WERI-Rb-1 (cell line): ENCODE data around the gene CCDC32.

Source experiments
- DNase-seq: peaks from one replicate; pipeline ENCODE4 v3.0.0-alpha.2; 2020
- H3K27ac ChIP-seq: fragments of 250-450 bp; sonication (Bioruptor Pico); 2 replicates; pipeline ENCODE4 v1.5.1; 2020; ENCODE audit warnings: mild to moderate bottlenecking, moderate library complexity
- H3K27me3 ChIP-seq: fragments of 250-450 bp; sonication (Bioruptor Pico); 2 replicates; pipeline ENCODE4 v1.5.1; 2021; ENCODE audit warnings: mild to moderate bottlenecking, low read depth, moderate library complexity; ENCODE audit not compliant: insufficient read depth, severe bottlenecking
- H3K36me3 ChIP-seq: fragments of 250-450 bp; sonication (Bioruptor Pico); 2 replicates; pipeline ENCODE4 v1.5.1; 2020; ENCODE audit warnings: mild to moderate bottlenecking, moderate library complexity
- H3K4me3 ChIP-seq: 2 replicates; pipeline ENCODE4 v1.5.1; 2011; ENCODE audit warnings: low read depth, mild to moderate bottlenecking, control low read depth, low read length
- H3K9me3 ChIP-seq: fragments of 250-450 bp; sonication (Bioruptor Pico); 2 replicates; pipeline ENCODE4 v1.5.1; 2021; ENCODE audit warnings: mild to moderate bottlenecking, moderate library complexity; ENCODE audit not compliant: severe bottlenecking
- TF ChIP-seq, protein P1 (sequence below): IDR thresholded peaks from 2 replicates; pipeline ENCODE4 v1.5.1; 2011; ENCODE audit warnings: low read depth, mild to moderate bottlenecking, control low read depth, inconsistent platforms, low read length

CCDC32 gene

DNA sequence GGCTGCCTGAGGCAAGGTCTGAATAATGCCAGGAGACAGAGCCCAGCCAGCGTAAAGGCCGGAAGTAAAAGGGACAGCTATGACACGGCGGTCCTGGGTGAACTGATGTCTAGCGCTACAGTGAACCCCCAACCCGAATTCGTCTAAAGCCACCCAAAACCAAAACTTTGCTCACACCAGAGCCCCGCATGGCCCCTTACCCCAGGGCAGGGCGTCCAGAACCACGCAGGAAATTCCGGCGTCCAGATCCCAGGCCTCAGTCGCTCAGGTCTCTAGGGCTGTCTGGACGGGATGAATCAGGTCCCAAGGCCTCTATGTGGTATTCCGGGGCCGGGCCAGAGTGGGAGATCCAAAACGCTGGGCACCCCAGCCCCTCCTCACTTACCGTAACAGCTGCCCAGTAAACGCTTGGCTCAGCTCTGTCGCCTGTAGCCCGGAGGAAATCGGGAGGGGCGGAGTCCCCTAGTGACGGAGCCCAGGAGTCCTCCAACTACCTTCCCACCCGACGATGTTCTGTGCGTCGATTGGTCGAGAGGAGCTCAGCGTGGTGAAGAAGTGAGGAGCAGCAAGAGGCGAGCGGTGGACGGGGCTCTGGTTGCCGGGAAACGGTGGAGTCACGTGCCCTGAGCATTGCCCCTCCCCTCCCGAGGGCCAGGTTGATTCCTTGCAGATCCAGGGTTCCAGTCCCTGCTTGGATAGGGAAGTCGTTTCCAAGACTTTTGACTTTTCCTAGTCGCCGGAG is at the start of gene CCDC32:
TSS of gene CCDC32 (minus strand) at position 452 of the 742 bp plus-strand sequence. CDS start 2,027 bp downstream, outside the sequence.
- Histone ChIP-seq H3K36me3 (peaks cover 3% of the 10 kb centered on the region; the same call in 1 of the 2 replicates), H3K27ac (peak within 1 kb of the TSS; percentile 73), H3K9me3 (no peaks in the 10 kb centered on the region), H3K4me3 (peak within 1 kb of the TSS; percentile 89), H3K27me3 (no peaks in the 10 kb centered on the region)
- TF ChIP-seq, protein P1, sequence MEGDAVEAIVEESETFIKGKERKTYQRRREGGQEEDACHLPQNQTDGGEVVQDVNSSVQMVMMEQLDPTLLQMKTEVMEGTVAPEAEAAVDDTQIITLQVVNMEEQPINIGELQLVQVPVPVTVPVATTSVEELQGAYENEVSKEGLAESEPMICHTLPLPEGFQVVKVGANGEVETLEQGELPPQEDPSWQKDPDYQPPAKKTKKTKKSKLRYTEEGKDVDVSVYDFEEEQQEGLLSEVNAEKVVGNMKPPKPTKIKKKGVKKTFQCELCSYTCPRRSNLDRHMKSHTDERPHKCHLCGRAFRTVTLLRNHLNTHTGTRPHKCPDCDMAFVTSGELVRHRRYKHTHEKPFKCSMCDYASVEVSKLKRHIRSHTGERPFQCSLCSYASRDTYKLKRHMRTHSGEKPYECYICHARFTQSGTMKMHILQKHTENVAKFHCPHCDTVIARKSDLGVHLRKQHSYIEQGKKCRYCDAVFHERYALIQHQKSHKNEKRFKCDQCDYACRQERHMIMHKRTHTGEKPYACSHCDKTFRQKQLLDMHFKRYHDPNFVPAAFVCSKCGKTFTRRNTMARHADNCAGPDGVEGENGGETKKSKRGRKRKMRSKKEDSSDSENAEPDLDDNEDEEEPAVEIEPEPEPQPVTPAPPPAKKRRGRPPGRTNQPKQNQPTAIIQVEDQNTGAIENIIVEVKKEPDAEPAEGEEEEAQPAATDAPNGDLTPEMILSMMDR: no peak
- peak; percentile 98 for DNase-seq

DNA sequence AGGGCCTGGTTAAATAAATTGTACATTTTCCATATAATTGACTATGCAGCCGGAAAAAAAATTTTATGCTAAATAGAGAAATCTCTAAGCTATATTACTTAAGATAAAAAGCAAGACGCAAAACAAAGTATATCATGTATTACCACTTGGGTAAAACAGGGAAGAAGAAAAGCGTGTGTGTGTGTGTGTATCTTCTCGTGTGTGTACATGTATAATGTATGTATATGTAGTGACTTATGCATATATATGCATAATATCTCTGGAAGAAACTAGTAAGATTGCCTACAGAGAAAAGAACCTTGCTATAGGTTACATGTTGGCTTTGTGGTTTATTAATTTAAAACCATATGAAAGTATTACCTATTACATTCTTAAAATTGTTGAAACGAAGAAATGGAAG is 48.2 kb upstream of the CCDC32 start:
- Histone ChIP-seq H3K36me3 (peaks cover 26% of the 10 kb centered on the region), H3K27me3 (no peaks in the 10 kb centered on the region), H3K4me3 (no peak overlapping the region), H3K27ac (no peak overlapping the region), H3K9me3 (no peaks in the 10 kb centered on the region)
- TF ChIP-seq, protein P1: no peak
- no peak for DNase-seq

DNA sequence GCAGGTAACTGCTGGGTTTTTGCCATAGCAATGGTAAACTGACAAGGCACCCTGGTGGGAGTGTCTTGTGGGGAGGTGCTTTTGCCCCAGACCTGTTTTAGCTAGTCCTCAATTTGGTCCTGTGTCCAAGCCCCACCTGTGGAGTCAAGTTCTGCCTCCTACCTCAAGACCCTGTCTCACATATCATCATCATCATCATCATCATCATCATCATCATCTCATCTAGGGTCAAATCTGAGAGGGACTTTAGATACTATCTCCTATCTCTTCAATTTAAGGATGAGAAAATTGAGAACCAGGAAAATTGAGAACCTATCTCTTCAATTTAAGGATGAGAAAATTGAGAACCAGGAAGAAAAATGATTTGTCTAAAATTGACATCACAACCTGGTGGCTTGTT is 39.1 kb upstream of the CCDC32 start:
- peaks cover 23% of the 10 kb centered on the region for H3K36me3 ChIP-seq
- no peaks in the 10 kb centered on the region for H3K27me3 ChIP-seq
- no peak overlapping the region for H3K27ac ChIP-seq
- no peaks in the 10 kb centered on the region for H3K9me3 ChIP-seq
- DNase-seq: no peak
- no peak overlapping the region for H3K4me3 ChIP-seq
- TF ChIP-seq, protein P1: no peak

DNA sequence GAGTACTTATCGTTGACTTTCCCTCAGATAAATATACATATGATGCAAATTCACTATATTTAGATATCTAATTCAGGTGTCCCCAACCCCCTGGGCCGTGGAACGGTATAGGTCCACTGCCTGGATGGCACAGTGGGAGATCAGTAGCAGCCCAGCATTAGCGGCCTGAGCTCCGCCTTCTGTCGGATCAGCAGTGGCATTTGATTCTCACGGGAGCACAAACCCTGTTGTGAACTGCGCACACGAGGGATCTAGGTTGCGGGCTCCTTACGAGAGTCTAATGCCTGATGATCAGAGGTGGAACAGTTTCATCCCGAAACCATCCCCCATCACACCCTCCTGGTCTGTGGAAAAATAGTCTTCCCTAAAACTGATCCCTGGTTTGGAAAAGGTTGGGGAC is 36.1 kb upstream of the CCDC32 start:
- no peak overlapping the region for H3K27ac ChIP-seq
- TF ChIP-seq, protein P1: no peak

DNA sequence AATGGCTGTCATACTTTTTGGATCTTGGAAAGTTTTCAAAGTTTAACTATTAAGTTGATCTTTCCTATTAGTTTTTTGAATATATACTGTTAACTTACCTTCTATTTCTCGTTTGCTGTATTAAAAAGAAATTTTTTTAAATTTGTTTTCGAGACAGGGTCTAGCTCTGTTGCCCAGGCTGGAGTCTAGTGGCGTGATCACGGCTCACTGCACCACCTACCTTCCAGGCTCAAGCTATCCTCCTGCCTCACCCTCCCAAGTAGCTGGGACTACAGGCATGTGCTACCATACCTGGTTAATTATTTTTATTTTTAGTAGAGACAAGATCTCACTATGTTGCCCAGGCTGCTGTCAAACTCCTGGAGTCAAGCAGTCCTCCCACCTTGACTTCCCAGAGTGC is 33.8 kb upstream of the CCDC32 start:
- Histone ChIP-seq H3K36me3 (no peaks in the 10 kb centered on the region), H3K27me3 (no peaks in the 10 kb centered on the region), H3K4me3 (no peak overlapping the region), H3K27ac (no peak overlapping the region), H3K9me3 (no peaks in the 10 kb centered on the region)
- TF ChIP-seq, protein P1: no peak
- no peak for DNase-seq

More for the DNA sequence above, 36.1 kb upstream of the CCDC32 start:
- Histone ChIP-seq H3K4me3 (no peak overlapping the region), H3K9me3 (no peaks in the 10 kb centered on the region), H3K27me3 (no peaks in the 10 kb centered on the region), H3K36me3 (peaks cover 4% of the 10 kb centered on the region; the same call in 1 of the 2 replicates)
- DNase-seq: no peak
